C4-2B (cell line): ENCODE measurements around the gene PUM2.

Experiments used
- H3K27ac ChIP-seq: fragments of 450-650 bp; 2 replicates; pipeline ENCODE4 v1.5.1; 2017
- CTCF ChIP-seq: fragments of 450-650 bp; conservative IDR thresholded peaks from 2 replicates; pipeline ENCODE4 v1.5.1; 2017; ENCODE audit warnings: mild to moderate bottlenecking
- ZFX ChIP-seq: fragments of 450-650 bp; IDR thresholded peaks from 2 replicates; pipeline ENCODE4 v1.6.1; 2017

The PUM2 gene

GRCh38 chr2:20212871-20213503, 137.7 kb downstream of the PUM2 start:
- peak overlapping the region; percentile 93 for H3K27ac ChIP-seq
- TF ChIP-seq ZFX, result no peak

- peak overlapping the region; percentile 93 for H3K27ac ChIP-seq
- TF ChIP-seq CTCF (no peak), ZFX (no peak)
Measured at GRCh38 chr2:20212459-20212870, 138.2 kb downstream of the PUM2 start.

DNA sequence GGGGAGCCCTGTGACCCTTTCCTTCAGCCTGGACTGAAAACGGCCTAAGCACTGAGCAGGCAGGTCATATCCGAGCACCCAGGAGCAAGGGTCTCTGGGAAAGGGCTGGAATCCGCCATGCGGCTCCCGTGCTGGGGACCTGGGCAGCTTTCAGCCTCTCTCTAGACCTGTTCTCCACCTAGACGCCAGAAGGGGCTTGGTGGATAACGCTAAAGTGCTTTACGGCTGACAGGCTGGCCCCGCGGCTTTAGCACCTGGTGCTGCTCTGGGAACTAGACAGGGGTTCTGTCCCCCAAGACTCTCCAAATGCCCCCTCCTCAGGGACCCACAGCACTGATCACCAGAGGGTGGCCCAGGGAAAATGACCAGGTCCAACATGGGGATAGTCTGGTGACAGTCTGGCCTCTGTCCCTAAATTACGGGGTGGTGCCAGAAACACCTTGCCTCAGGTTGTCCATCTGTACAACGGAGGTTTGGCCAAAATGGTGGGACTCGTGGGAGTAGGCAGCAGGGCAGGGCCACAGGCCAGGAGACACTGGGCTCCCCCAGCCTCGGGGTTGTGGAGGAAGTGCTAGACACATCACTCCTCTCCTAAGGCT, 138.7 kb downstream of the PUM2 start:
- TF ChIP-seq CTCF, result no peak
- TF ChIP-seq ZFX, result no peak
- H3K27ac ChIP-seq, result peak overlapping the region; percentile 93

GRCh38 chr2:20211420-20211819, 139.2 kb downstream of the PUM2 start:
- H3K27ac ChIP-seq, result peak overlapping the region; percentile 93; the same call in 1 of the 2 replicates
- TF ChIP-seq CTCF (no peak), ZFX (no peak)

DNA sequence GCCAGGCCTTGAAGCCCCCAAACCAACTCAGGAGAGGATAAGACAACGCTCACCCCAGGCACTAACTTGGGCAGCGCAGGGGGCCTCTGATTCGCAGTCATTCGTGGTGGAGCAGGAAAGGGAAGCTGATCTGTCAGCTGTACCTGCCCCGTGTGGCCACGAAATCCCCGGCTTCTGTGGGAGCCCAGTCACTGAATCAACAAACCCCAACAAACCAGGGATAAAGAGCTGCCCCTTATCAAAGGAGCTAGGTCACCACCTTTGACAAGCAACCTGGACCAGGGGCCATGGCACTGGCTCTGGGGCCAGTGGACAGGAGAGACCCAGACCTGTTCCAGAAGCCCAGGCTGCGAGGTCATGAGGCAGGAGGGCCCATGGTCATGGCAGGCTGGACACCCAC, 140.2 kb downstream of the PUM2 start:
- H3K27ac ChIP-seq, result peak overlapping the region; percentile 90

DNA sequence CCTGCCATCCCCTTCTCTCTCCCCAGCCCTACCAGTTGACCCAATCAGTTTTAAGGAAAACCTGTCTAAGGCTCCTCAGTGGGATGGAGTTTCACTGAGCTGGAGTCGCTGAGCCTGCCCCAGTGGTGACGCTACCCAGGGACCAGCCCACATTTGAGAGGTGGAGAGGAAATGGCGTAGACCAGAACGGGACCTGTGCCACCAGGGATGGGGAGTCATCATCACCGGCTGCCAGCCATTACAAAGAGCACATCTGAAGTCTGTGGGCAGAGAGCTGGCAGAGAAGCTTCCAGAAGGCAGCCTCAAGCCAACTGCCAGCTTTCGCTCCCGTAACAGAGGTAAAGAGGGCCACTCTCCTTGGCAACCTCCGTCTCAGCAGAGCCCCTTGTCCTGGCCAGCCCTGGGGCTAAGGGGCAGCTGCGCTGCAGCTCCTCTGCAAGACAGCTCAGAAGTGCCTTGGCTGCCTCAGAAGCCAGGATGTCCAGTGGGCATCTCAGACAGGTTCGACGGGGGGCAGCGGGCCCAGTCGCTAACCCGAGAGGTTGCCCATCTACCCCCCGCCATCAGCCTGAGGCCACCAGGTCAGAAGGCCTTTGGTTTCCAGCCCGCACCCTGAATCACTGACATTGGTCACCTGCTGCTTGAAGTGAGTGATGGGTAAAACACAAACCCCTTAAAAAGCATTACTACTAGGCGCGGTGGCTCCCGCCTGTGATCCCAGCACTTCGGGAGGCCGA, 141.1 kb downstream of the PUM2 start:
- no peak for TF ChIP-seq ZFX
- TF ChIP-seq CTCF, result no peak
- H3K27ac ChIP-seq, result peak overlapping the region; percentile 90

More for the DNA sequence above, 140.2 kb downstream of the PUM2 start:
- TF ChIP-seq CTCF (no peak), ZFX (no peak)

DNA sequence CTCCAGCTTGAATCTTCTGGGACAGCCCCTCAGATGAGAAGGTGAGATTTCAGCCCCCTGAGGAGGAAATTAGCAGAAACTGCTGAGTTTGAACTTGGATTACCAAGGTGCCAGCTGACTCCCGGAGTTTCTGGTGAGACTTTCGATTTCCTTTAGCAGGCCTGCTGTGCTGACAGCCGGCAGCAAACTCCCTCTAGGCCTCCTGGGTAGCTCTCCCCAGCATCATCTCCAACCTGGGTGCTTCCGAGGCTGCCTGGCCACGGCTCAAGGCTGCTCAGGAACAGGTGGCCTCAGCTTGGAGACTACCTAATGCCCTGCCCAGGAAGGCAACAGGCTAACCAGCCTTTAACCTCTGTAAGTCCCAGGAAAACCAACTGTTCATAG, 142.2 kb downstream of the PUM2 start:
- H3K27ac ChIP-seq, result peak overlapping the region; percentile 90
- TF ChIP-seq ZFX (peak; percentile 51; the same call in 1 of the 2 replicates), CTCF (no peak)
